Measurements from ENCODE around the gene LHX3. TPM values are rescaled to one million over a fixed set of nuclear protein-coding genes. Genes with fewer than 3 reads are reported as not detected.

The LHX3 gene
- total RNA-seq, 1 experiment from 2014 or later = not detected

- Histone ChIP-seq H4K20me1 (ENCODE audit: low read length) (no peaks in the 10 kb centered on the region), H3K4me2 (ENCODE audit: low read length) (no peak overlapping the region), H3K4me3 (ENCODE audit: low read length) (no peak overlapping the region), H3K27ac (ENCODE audit: low read length) (no peak overlapping the region), H3K9me3 (ENCODE audit: low read length) (no peaks in the 10 kb centered on the region), H3K4me1 (ENCODE audit: insufficient read depth, low read length) (no peaks in the 10 kb centered on the region), H3K79me2 (ENCODE audit: low read length) (no peaks in the 10 kb centered on the region), H3K27me3 (ENCODE audit: low read length) (peaks cover 14% of the 10 kb centered on the region), H3K9ac (ENCODE audit: low read length) (no peak overlapping the region), H3F3A (ENCODE audit: low read length, unreplicated experiment) (no peaks in the 10 kb centered on the region), H3K9me2 (replicated peaks; ENCODE audit: low read length) (no peaks in the 10 kb centered on the region), H3K36me3 (ENCODE audit: low read depth, low read length) (no peaks in the 10 kb centered on the region), H2AFZ (ENCODE audit: low read length) (no peak overlapping the region)
- CTCF ChIA-PET = no interaction called here
- BruUV-seq (replicated peaks) = no TSS peak
- DNase-seq (no peak), ATAC-seq (no peak)
- POLR2A ChIA-PET (ENCODE audit: unreplicated experiment) = no interaction called here
- no peak for TF ChIP-seq EZH2phosphoT487 (IDR thresholded peaks at IDR 0.05; ENCODE audit: borderline replicate concordance, low read length)
- TF ChIP-seq CTCF (conservative IDR thresholded peaks at IDR 0.05; ENCODE audit: low read depth, low read length) = no peak
- TF ChIP-seq EZH2 (IDR thresholded peaks at IDR 0.05; ENCODE audit: low read length, unreplicated experiment) = no peak
- intact Hi-C loops (cut with micrococcal nuclease) = no loop called here
These were observed 13.6 kb downstream of the LHX3 start for GRCh38 chr9:136191099-136191959.

GRCh38 chr9:136190656-136191055, 14.3 kb downstream of the LHX3 start:
- Histone ChIP-seq H3K36me3 (ENCODE audit: low read depth, low read length) (no peaks in the 10 kb centered on the region), H3F3A (ENCODE audit: low read length, unreplicated experiment) (no peaks in the 10 kb centered on the region), H3K9me2 (replicated peaks; ENCODE audit: low read length) (no peaks in the 10 kb centered on the region), H4K20me1 (ENCODE audit: low read length) (no peaks in the 10 kb centered on the region), H3K79me2 (ENCODE audit: low read length) (no peaks in the 10 kb centered on the region), H3K4me2 (ENCODE audit: low read length) (no peak overlapping the region), H3K9me3 (ENCODE audit: low read length) (no peaks in the 10 kb centered on the region), H3K9ac (ENCODE audit: low read length) (no peak overlapping the region), H2AFZ (ENCODE audit: low read length) (no peak overlapping the region), H3K4me3 (ENCODE audit: low read length) (no peak overlapping the region), H3K27ac (ENCODE audit: low read length) (no peak overlapping the region), H3K4me1 (ENCODE audit: insufficient read depth, low read length) (no peaks in the 10 kb centered on the region), H3K27me3 (ENCODE audit: low read length) (peaks cover 8% of the 10 kb centered on the region; the same call in 1 of the 2 replicates)
- intact Hi-C loops (cut with micrococcal nuclease) = no loop called here
- ChIA-PET POLR2A (ENCODE audit: unreplicated experiment) (no interaction called here), CTCF (no interaction called here)
- no peak for TF ChIP-seq EZH2 (IDR thresholded peaks at IDR 0.05; ENCODE audit: low read length, unreplicated experiment)
- TF ChIP-seq EZH2phosphoT487 (IDR thresholded peaks at IDR 0.05; ENCODE audit: borderline replicate concordance, low read length) = no peak
- no peak for TF ChIP-seq CTCF (conservative IDR thresholded peaks at IDR 0.05; ENCODE audit: low read depth, low read length)
- DNase-seq = no peak
- no TSS peak for BruUV-seq (replicated peaks)
- no peak for ATAC-seq

- Histone ChIP-seq H3K27ac (ENCODE audit: low read length) (no peak overlapping the region), H3K4me1 (ENCODE audit: insufficient read depth, low read length) (no peaks in the 10 kb centered on the region), H3K27me3 (ENCODE audit: low read length) (peaks cover 9% of the 10 kb centered on the region; the same call in 1 of the 2 replicates), H3K4me2 (ENCODE audit: low read length) (no peak overlapping the region), H3K9me3 (ENCODE audit: low read length) (no peaks in the 10 kb centered on the region), H3K36me3 (ENCODE audit: low read depth, low read length) (no peaks in the 10 kb centered on the region), H4K20me1 (ENCODE audit: low read length) (no peaks in the 10 kb centered on the region), H3K9me2 (replicated peaks; ENCODE audit: low read length) (no peaks in the 10 kb centered on the region), H2AFZ (ENCODE audit: low read length) (no peak overlapping the region), H3K4me3 (ENCODE audit: low read length) (no peak overlapping the region), H3K9ac (ENCODE audit: low read length) (no peak overlapping the region), H3F3A (ENCODE audit: low read length, unreplicated experiment) (no peaks in the 10 kb centered on the region), H3K79me2 (ENCODE audit: low read length) (no peaks in the 10 kb centered on the region)
- CTCF ChIA-PET = no interaction called here
- no TSS peak for BruUV-seq (replicated peaks)
- intact Hi-C loops (cut with micrococcal nuclease) = no loop called here
- ATAC-seq (no peak), DNase-seq (no peak)
- TF ChIP-seq EZH2phosphoT487 (IDR thresholded peaks at IDR 0.05; ENCODE audit: borderline replicate concordance, low read length) (no peak), CTCF (conservative IDR thresholded peaks at IDR 0.05; ENCODE audit: low read depth, low read length) (no peak), EZH2 (IDR thresholded peaks at IDR 0.05; ENCODE audit: low read length, unreplicated experiment) (no peak)
- POLR2A ChIA-PET (ENCODE audit: unreplicated experiment) = no interaction called here
These were observed 14.7 kb downstream of the LHX3 start for GRCh38 chr9:136190237-136190601.
